GM21717 (cell line): ENCODE measurements around the gene PAWR.
"Not testable (repeated sequence)": the region's sequence is repeated elsewhere in the genome, so short reads cannot be mapped to it uniquely, and the experiment has no call there.

ENCODE experiments used
- ATAC-seq: cut with Tn5 transposase; IDR thresholded peaks from one replicate; pipeline ENCODE4 v1.9.1; 2021; ENCODE audit warnings: mild to moderate bottlenecking, moderate library complexity; ENCODE audit not compliant: unreplicated experiment

Gene PAWR

GRCh38 chr12:79596719-79597350, 93.9 kb downstream of the PAWR start:
- no peak for ATAC-seq

GRCh38 chr12:79595273-79595672, 95.5 kb downstream of the PAWR start:
- ATAC-seq, result no peak

- ATAC-seq, result no peak
Observed at GRCh38 chr12:79592865-79593264, 97.9 kb downstream of the PAWR start.

GRCh38 chr12:79591988-79592387, 98.8 kb downstream of the PAWR start:
- ATAC-seq, result no peak

GRCh38 chr12:79590751-79591150, 100.0 kb downstream of the PAWR start:
- ATAC-seq, result no peak

- no peak for ATAC-seq
Observed at GRCh38 chr12:79587368-79587767, 103.4 kb downstream of the PAWR start.

GRCh38 chr12:79585147-79585546, 105.6 kb downstream of the PAWR start:
- ATAC-seq, result no peak

- ATAC-seq, result no peak
Observed at GRCh38 chr12:79573820-79574219, 116.9 kb downstream of the PAWR start.

GRCh38 chr12:79569679-79570078, 121.1 kb downstream of the PAWR start:
- no peak for ATAC-seq

- ATAC-seq, result no peak
Observed at GRCh38 chr12:79567175-79567563, 123.6 kb downstream of the PAWR start.

GRCh38 chr12:79566452-79567174, 124.2 kb downstream of the PAWR start:
- no peak for ATAC-seq

GRCh38 chr12:79564727-79565350, 125.9 kb downstream of the PAWR start:
- not testable (repeated sequence) for ATAC-seq

GRCh38 chr12:79563021-79563740, 127.6 kb downstream of the PAWR start:
- ATAC-seq, result no peak

- no peak for ATAC-seq
Observed at GRCh38 chr12:79561401-79562132, 129.2 kb downstream of the PAWR start.

- no peak for ATAC-seq
Observed at GRCh38 chr12:79560225-79560889, 130.4 kb downstream of the PAWR start.

- ATAC-seq, result no peak
Observed at GRCh38 chr12:79559591-79559990, 131.2 kb downstream of the PAWR start.

- no peak for ATAC-seq
Observed at GRCh38 chr12:79558924-79559469, 131.8 kb downstream of the PAWR start.

GRCh38 chr12:79557690-79558315, 133.0 kb downstream of the PAWR start:
- ATAC-seq, result no peak
